ENCODE measurements around the gene RNF169. TPM values are rescaled to one million over a fixed set of nuclear protein-coding genes. Genes with fewer than 3 reads are reported as not detected.

RNF169 gene
- total and polyA plus RNA-seq, 4 donors, result 0.60 to 11.0 (median 5.1) TPM

GRCh38 chr11:74770456-74770855 is 21.8 kb downstream of the RNF169 start:
- Histone ChIP-seq H3K4me3 (ENCODE audit: low read depth in 1 of 3, low read length in 3 of 3) (no peak overlapping the region), H3K9me3 (ENCODE audit: control insufficient read depth in 4 of 4, low read length in 3 of 4) (no peaks in the 10 kb centered on the region), H3K27me3 (ENCODE audit: control insufficient read depth in 4 of 4, insufficient read depth in 4 of 4, low read length in 3 of 4) (no peaks in the 10 kb centered on the region), H3K27ac (ENCODE audit: low read depth in 1 of 2, low read length in 2 of 2) (no peak overlapping the region), H3K9ac (ENCODE audit: low read depth in 1 of 2, low read length in 2 of 2) (no peak overlapping the region), H3K4me1 (ENCODE audit: control insufficient read depth in 4 of 4, insufficient read depth in 4 of 4, low read length in 3 of 4) (peaks cover 0 to 3% (median 1%) of the 10 kb centered on the region in 4 donors), H3K36me3 (ENCODE audit: control insufficient read depth in 4 of 4, insufficient read depth in 3 of 4, low read depth in 1 of 4, low read length in 3 of 4) (no peaks in the 10 kb centered on the region)
- TF ChIP-seq HNF4A (conservative IDR thresholded peaks at IDR 0.05) (no peak), EGR1 (IDR thresholded peaks at IDR 0.05; ENCODE audit: low read depth in 2 of 2) (no peak), FOXA1 (IDR thresholded peaks at IDR 0.05) (no peak), YY1 (IDR thresholded peaks at IDR 0.05) (no peak)
- WGBS, result 76% methylated on average over 5 of the region's 5 CpGs
- no peak for DNase-seq (ENCODE audit: low spot score)

- peaks cover 0 to 3% (median 1%) of the 10 kb centered on the region in 4 donors for H3K4me1 ChIP-seq (ENCODE audit: control insufficient read depth in 4 of 4, insufficient read depth in 4 of 4, low read length in 3 of 4)
Observed at GRCh38 chr11:74771139-74771538, 22.5 kb downstream of the RNF169 start.

More at GRCh38 chr11:74771139-74771538, 22.5 kb downstream of the RNF169 start:
- Histone ChIP-seq H3K4me3 (ENCODE audit: low read depth in 1 of 3, low read length in 3 of 3) (no peak overlapping the region), H3K27ac (ENCODE audit: low read depth in 1 of 2, low read length in 2 of 2) (no peak overlapping the region), H3K9ac (ENCODE audit: low read depth in 1 of 2, low read length in 2 of 2) (no peak overlapping the region), H3K27me3 (ENCODE audit: control insufficient read depth in 4 of 4, insufficient read depth in 4 of 4, low read length in 3 of 4) (no peaks in the 10 kb centered on the region), H3K36me3 (ENCODE audit: control insufficient read depth in 4 of 4, insufficient read depth in 3 of 4, low read depth in 1 of 4, low read length in 3 of 4) (no peaks in the 10 kb centered on the region), H3K9me3 (ENCODE audit: control insufficient read depth in 4 of 4, low read length in 3 of 4) (no peaks in the 10 kb centered on the region)
- 98% methylated on average over 3 of the region's 3 CpGs for WGBS
- DNase-seq (ENCODE audit: low spot score), result no peak
- TF ChIP-seq RAD21 (IDR thresholded peaks at IDR 0.05) (no peak), REST (IDR thresholded peaks at IDR 0.05) (no peak), GABPA (IDR thresholded peaks at IDR 0.05 in 1 of 2, conservative IDR thresholded peaks at IDR 0.05 in 1 of 2) (no peak), YY1 (IDR thresholded peaks at IDR 0.05) (no peak), RXRA (IDR thresholded peaks at IDR 0.05) (no peak), FOXA1 (IDR thresholded peaks at IDR 0.05) (no peak), CTCF (IDR thresholded peaks at IDR 0.05; ENCODE audit: low read depth, low read length, missing input control) (no peak), NR2F2 (IDR thresholded peaks at IDR 0.05) (no peak), JUND (IDR thresholded peaks at IDR 0.05) (no peak), FOXA2 (IDR thresholded peaks at IDR 0.05) (no peak)
- TF ChIP-seq, protein P1, sequence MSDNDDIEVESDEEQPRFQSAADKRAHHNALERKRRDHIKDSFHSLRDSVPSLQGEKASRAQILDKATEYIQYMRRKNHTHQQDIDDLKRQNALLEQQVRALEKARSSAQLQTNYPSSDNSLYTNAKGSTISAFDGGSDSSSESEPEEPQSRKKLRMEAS (IDR thresholded peaks at IDR 0.05), result no peak
- TF ChIP-seq, protein P2, sequence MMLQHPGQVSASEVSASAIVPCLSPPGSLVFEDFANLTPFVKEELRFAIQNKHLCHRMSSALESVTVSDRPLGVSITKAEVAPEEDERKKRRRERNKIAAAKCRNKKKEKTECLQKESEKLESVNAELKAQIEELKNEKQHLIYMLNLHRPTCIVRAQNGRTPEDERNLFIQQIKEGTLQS (IDR thresholded peaks at IDR 0.05), result no peak

All from liver (tissue), 9 donors.